H4 (cell line): ENCODE data around the gene SLC13A4. TPM values are rescaled to one million over a fixed set of nuclear protein-coding genes. Genes with fewer than 3 reads are reported as not detected.
"Not testable (repeated sequence)": the region's sequence is repeated elsewhere in the genome, so short reads cannot be mapped to it uniquely, and the experiment has no call there.

Experiments used
- DNase-seq: peaks from one replicate; pipeline ENCODE4 v3.0.0-alpha.2; 2015; ENCODE audit warnings: low spot score
- total RNA-seq: library from RNA; depleted of rRNA; stranded (reverse); fragments of >200 nt; shearing (Covaris generic); gene quantifications from 2 replicates; pipeline ENCODE4 v1.2.3, GENCODE V29; 2014

Gene SLC13A4
- total RNA-seq, 1 experiment from 2014 or later: not detected

- no peak for DNase-seq
Observed at GRCh38 chr7:135693558-135693957, 34.4 kb downstream of the SLC13A4 start.

GRCh38 chr7:135692606-135693005, 35.4 kb downstream of the SLC13A4 start:
- not testable (repeated sequence) for DNase-seq

DNA sequence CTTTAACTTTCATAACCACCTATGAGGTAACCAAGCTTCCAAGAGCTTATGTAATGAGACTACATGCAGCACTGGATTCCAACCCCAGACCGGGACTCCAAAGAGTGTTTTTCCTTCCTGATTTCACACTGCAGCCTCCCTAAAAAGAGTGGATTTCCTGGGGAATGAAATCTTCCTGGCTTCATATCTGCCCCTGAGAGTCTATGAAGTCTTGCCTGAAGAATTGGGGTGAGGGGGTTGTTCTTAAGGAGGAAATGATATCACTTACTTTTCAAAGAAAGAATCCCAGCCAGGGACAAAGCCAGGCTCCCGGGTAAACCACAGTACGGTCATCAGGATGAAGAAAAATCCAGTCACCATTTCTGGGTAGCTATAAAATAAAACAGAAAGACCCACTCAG, 35.9 kb downstream of the SLC13A4 start:
- no peak for DNase-seq

- no peak for DNase-seq
Observed at GRCh38 chr7:135690566-135690965, 37.4 kb downstream of the SLC13A4 start.

DNA sequence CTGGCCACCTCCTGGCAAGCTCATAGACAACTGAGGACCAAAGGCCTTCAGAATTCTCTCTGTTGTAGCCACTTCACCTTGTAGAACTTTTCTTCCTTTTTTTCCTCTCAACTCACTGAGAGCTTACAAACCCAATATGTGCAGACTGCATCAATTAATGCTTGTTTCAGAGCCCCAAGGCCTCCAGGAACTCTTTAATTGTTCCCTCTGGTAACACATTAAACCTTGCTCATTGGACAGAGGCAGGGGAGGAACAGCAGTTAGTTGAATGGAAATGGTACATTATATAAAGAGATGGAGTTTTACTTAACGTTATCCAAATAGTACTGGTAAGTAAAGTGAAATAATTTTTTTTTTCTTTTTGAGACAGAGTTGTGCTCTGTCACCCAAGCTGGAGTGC, 40.5 kb downstream of the SLC13A4 start:
- no peak for DNase-seq

GRCh38 chr7:135685306-135686084, 42.5 kb downstream of the SLC13A4 start:
- DNase-seq: no peak

GRCh38 chr7:135684699-135685098, 43.3 kb downstream of the SLC13A4 start:
- DNase-seq: no peak

- no peak for DNase-seq
Observed at GRCh38 chr7:135684136-135684535, 43.9 kb downstream of the SLC13A4 start.

GRCh38 chr7:135683609-135684008, 44.4 kb downstream of the SLC13A4 start:
- no peak for DNase-seq

- DNase-seq: no peak
Observed at GRCh38 chr7:135682191-135682590, 45.8 kb downstream of the SLC13A4 start.

GRCh38 chr7:135681762-135682161, 46.2 kb downstream of the SLC13A4 start:
- no peak for DNase-seq

DNA sequence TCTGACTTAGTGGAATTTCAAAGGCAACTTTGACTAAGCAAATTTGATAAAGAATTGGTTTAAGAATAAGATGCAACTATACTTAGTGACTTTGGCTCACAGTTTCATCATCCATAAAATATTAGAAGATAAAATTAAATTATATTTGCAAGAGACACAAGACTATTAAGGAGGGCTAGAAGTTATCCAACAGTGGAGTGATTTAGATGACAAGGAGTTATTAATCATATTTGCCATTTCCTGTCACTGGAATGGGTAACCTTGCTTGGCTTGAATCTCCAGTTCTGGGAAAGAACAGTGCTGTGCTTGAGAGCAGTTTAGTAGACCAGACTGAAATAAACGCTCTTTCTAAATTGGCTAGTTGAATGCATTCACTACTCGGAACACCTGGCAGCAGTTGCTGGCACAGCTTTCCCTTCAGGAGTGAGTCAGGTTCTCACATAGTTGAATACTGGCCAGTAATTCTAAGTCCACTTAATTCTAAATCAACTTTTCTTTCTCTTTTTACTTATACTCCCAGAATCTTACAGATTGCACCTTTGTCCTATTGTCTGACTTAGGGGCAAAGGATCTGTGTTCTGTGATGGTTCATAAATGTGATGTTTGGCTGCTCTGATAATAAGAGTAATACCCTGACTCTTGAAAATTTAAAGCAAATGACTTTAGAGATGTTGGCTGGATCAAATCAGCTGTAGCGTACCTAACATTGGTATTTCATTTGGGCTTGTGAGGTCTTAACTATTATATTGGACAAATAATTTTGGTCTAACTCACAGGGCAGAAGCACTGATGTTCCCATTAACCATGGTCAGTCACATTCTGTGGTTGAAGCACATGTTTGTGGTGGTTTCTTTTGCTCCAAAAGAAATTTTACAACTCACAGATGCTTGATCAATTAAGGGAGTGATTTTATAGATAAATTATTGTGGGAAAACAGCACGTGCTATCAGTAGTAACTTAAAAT, 49.1 kb downstream of the SLC13A4 start:
- peak; percentile 43 for DNase-seq

- DNase-seq: peak; percentile 96
Observed at GRCh38 chr7:135673360-135673706, 54.7 kb downstream of the SLC13A4 start.

- DNase-seq: peak; percentile 83
Observed at GRCh38 chr7:135672560-135673359, 55.2 kb downstream of the SLC13A4 start.

DNA sequence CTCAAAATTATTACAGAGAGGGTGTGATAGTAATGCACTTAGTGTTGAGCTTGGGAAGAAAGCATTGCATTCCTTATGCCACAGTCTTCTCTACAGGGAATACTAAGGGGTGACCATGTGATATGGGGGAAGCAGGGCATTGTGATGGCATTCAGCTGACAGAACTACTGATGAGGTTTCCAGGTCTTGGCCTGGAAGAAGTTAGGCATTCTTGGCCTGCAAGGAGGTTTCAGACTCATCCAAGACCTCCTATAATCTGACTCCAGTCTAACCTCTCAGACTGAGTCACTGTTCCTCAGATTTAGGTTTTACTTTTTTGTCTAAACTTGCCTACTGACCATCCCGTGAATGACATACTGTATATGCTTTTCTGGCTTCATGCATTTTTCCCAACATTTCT, 57.8 kb downstream of the SLC13A4 start:
- DNase-seq: no peak

GRCh38 chr7:135669774-135670173, 58.2 kb downstream of the SLC13A4 start:
- no peak for DNase-seq

DNA sequence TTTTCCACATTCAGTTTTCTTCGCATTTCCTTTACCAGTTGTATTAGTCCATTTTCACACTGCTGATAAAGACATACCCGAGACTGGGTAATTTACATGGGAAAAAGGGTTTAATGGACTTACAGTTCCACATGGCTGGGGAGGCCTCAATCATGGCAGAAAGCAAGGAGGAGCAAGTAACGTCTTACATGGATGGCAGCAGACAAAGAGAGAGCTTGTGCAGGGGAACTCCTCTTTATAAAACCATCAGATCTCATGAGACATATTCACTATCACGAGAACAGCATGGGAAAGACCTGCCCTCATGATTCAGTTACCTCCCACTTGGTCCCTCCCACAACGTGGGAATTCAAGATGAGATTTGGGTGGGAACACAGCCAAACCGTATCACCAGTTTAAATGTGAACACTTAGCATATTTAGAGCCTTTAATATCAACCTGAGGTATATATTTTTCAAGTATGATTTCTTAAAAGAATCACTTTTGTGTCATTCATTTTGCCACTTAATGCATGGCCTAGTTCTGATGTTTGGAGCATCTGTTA, 59.1 kb downstream of the SLC13A4 start:
- DNase-seq: not testable (repeated sequence)

DNA sequence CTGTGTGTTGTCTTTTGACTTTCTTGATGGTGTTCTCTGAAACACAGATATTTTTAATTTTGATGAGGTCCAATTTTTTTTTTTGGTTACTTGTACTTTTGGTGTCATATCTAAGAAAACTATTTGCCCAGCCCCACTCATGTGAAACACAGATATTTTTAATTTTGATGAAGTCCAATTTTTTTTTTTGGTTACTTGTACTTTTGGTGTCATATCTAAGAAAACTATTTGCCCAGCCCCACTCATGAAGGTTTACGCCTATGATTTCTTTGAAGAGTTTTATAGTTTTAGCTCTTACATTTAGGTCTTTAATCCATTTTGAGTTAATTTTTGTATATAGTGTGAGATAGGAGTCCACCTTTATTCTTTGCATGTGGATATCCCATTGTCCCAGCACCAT, 60.4 kb downstream of the SLC13A4 start:
- DNase-seq: not testable (repeated sequence)

DNA sequence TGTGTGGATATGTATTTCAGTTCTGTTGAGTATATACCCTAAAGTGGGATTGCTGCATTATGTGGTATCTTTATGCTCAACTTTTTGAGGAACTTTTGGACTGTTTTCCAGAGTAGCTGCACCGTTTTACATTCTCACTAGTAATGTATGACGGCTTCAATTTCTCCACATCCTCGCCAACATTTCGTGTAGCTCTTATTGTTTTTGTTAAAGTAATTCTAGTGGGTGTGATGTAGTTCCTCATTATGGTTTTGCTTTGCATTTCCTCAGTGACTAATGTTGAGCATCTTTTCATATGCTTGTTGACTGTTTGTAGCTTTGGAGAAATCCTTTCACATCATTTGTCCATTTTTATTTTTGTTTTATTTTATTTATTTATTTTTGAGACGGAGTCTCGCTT, 61.1 kb downstream of the SLC13A4 start:
- no peak for DNase-seq

- DNase-seq: no peak
Observed at GRCh38 chr7:135666156-135666555, 61.8 kb downstream of the SLC13A4 start.

- DNase-seq: no peak
Observed at GRCh38 chr7:135665042-135665441, 62.9 kb downstream of the SLC13A4 start.
